Measurements from ENCODE around the gene ARL5C. TPM values are rescaled to one million over a fixed set of nuclear protein-coding genes. Genes with fewer than 3 reads are reported as not detected.
"Not testable (repeated sequence)": the region's sequence is repeated elsewhere in the genome, so short reads cannot be mapped to it uniquely, and the experiment has no call there.

The ARL5C gene
- total RNA-seq, 4 donors from 2014 or later, result not detected

GRCh38 chr17:39169518-39169917 lies 3.6 kb upstream of the ARL5C start:
- intact Hi-C loops (cut with DNase I), result no loop called here
- DNase-seq, result no peak
- TF ChIP-seq POLR2A (IDR thresholded peaks at IDR 0.05) (no peak), CTCF (IDR thresholded peaks at IDR 0.05) (no peak)
- Histone ChIP-seq H3K27me3 (peaks cover 0 to 16% (median 0%) of the 10 kb centered on the region in 4 donors), H3K9me3 (no peaks in the 10 kb centered on the region), H3K4me3 (no peak overlapping the region), H3K27ac (no peak overlapping the region), H3K36me3 (no peaks in the 10 kb centered on the region), H3K4me1 (peaks cover 13 to 48% (median 22%) of the 10 kb centered on the region in 3 donors)
- 78 to 80% methylated on average over 3 of the region's 3 CpGs for WGBS, 2 donors

GRCh38 chr17:39169101-39169500 lies 3.1 kb upstream of the ARL5C start:
- Histone ChIP-seq H3K27me3 (peaks cover 0 to 16% (median 0%) of the 10 kb centered on the region in 4 donors), H3K4me1 (peaks cover 15 to 48% (median 27%) of the 10 kb centered on the region in 3 donors), H3K27ac (no peak overlapping the region), H3K36me3 (no peaks in the 10 kb centered on the region), H3K4me3 (no peak overlapping the region), H3K9me3 (no peaks in the 10 kb centered on the region)
- intact Hi-C loops (cut with DNase I), result no loop called here
- TF ChIP-seq POLR2A (IDR thresholded peaks at IDR 0.05) (no peak), CTCF (IDR thresholded peaks at IDR 0.05) (no peak)
- WGBS, 2 donors, result 74 to 86% methylated on average over 12 to 14 of the region's 14 CpGs
- DNase-seq, result no peak

- intact Hi-C loops (cut with DNase I); H3K4me3 ChIP-seq; H3K9me3 ChIP-seq; H3K27ac ChIP-seq; DNase-seq; H3K36me3 ChIP-seq: not testable (repeated sequence)
- Histone ChIP-seq H3K27me3 (peaks cover 0 to 16% (median 0%) of the 10 kb centered on the region in 4 donors), H3K4me1 (peaks cover 15 to 50% (median 31%) of the 10 kb centered on the region in 3 donors)
- WGBS, 2 donors, result 92 to 96% methylated on average over 8 of the region's 10 CpGs
Measured at GRCh38 chr17:39168503-39168902, 2.5 kb upstream of the ARL5C start.

GRCh38 chr17:39167476-39167875 lies 1.5 kb upstream of the ARL5C start:
- Histone ChIP-seq H3K27ac (no peak overlapping the region), H3K4me1 (peaks cover 15 to 50% (median 31%) of the 10 kb centered on the region in 3 donors), H3K4me3 (no peak overlapping the region), H3K9me3 (no peaks in the 10 kb centered on the region), H3K27me3 (peaks cover 0 to 16% (median 0%) of the 10 kb centered on the region in 4 donors), H3K36me3 (no peaks in the 10 kb centered on the region)
- DNase-seq, result no peak
- no peak for TF ChIP-seq CTCF (IDR thresholded peaks at IDR 0.05)
- no peak for TF ChIP-seq POLR2A (IDR thresholded peaks at IDR 0.05)
- intact Hi-C loops (cut with DNase I), result no loop called here
- 13 to 45% methylated on average over 2 of the region's 2 CpGs for WGBS, 2 donors

- WGBS, 2 donors, result 25 to 46% methylated on average over 5 to 6 of the region's 7 CpGs
- Histone ChIP-seq H3K27ac (peak overlapping the region in 1 of 4 donors; percentile 5), H3K27me3 (peaks cover 0 to 16% (median 0%) of the 10 kb centered on the region in 4 donors), H3K9me3 (no peaks in the 10 kb centered on the region), H3K4me3 (no peak overlapping the region), H3K4me1 (peaks cover 15 to 42% (median 31%) of the 10 kb centered on the region in 3 donors), H3K36me3 (no peaks in the 10 kb centered on the region)
- intact Hi-C loops (cut with DNase I), result no loop called here
- TF ChIP-seq CTCF (IDR thresholded peaks at IDR 0.05), result no peak
- no peak for TF ChIP-seq POLR2A (IDR thresholded peaks at IDR 0.05)
- DNase-seq, result no peak
Measured at GRCh38 chr17:39166437-39167335, 725 bp upstream of the ARL5C start.

Measured in esophagus squamous epithelium (tissue), 5 donors.